Ovary (tissue), 9 donors: ENCODE results near the gene PRTG. TPM values are rescaled to one million over a fixed set of nuclear protein-coding genes. Genes with fewer than 3 reads are reported as not detected.

Experiments
- DNase-seq, 5 donors: peaks; one replicate each; pipeline ENCODE4 v3.0.0-alpha.2; 2019 to 2020
- H3K27ac ChIP-seq, 2 donors: fragments of 200-600 bp; one replicate each; pipeline versions ENCODE4 v1.5.1 to v1.8.0; 2019 to 2022
- H3K27me3 ChIP-seq: fragments of 200-600 bp; one replicate; pipeline ENCODE4 v1.8.0; 2022
- H3K36me3 ChIP-seq: fragments of 200-600 bp; sonication (generic); one replicate; pipeline ENCODE4 v1.5.1; 2019
- H3K4me1 ChIP-seq: one replicate; pipeline ENCODE4 v1.8.1; 2013; ENCODE audit warnings: mild to moderate bottlenecking, moderate library complexity; ENCODE audit not compliant: insufficient read depth
- H3K4me3 ChIP-seq: fragments of 200-600 bp; sonication (generic); one replicate; pipeline ENCODE4 v1.5.1; 2017
- H3K9me3 ChIP-seq, 2 donors: fragments of 200-600 bp in 1 of 2; sonication (generic) in 1 of 2; one replicate each; pipeline versions ENCODE4 v1.5.1 to v1.8.1; 2013 to 2019; ENCODE audit warnings: mild to moderate bottlenecking in 1 of 2, moderate library complexity in 1 of 2
- EP300 ChIP-seq: sonication (generic); formaldehyde crosslinking; IDR thresholded peaks from one replicate; pipeline ENCODE4 v1.6.1; 2017; ENCODE audit warnings: antibody characterized with exemption
- POLR2A ChIP-seq: fragments of 450-650 bp; IDR thresholded peaks from one replicate; pipeline ENCODE4 v1.6.1; 2017; ENCODE audit warnings: antibody characterized with exemption, mild to moderate bottlenecking, moderate library complexity
- WGBS, 3 donors: extraction: QIAGEN DNeasy Blood & Tissue Kit in 1 of 3; methylation state at CpG; one replicate each; pipeline versions ENCODE4 v1.1.5 to v1.1.7; 2013 to 2017; 5-methylcytosine and 5-hydroxymethylcytosine counted together
- intact Hi-C, 4 donors: fragments of 100-400 bp; cut with DNase I; formaldehyde crosslinking; loops; one replicate each; pipeline versions ENCODE4 v1.11.0 to v1.15.1; 2022 to 2023
- polyA plus RNA-seq, 2 donors: library from polyadenylated mRNA; stranded (reverse); fragments of 200-250 nt in 1 of 2; fragments of 350-450 nt in 1 of 2; fragmentation: Illumina TruSeq in 1 of 2; extraction: RNeasy Lipid Tissue Mini Kit (QIAGEN cat#74804) in 1 of 2; gene quantifications; one replicate each; pipeline ENCODE4 v1.2.3, GENCODE V29; 2013 to 2014
- total RNA-seq, 7 donors: library from RNA; depleted of rRNA in 2 of 7; stranded (reverse); fragments of >200 nt in 2 of 7; fragmentation: NEBNext Ultra II Directional in 3 of 7; extraction: Animal tissue kit (Norgen Biotek cat#: 25700) in 3 of 7; gene quantifications; one replicate each; pipeline versions ENCODE4 v1.1.0 to v1.2.4, GENCODE V29; 2016 to 2023
- TF ChIP-seq, protein P1 (sequence below), 3 donors: fragments of 450-650 bp in 2 of 3; fragments of 200-600 bp in 1 of 3; IDR thresholded peaks; one replicate each; pipeline versions ENCODE4 v1.5.1 to v1.8.0; 2016 to 2022; ENCODE audit warnings: antibody characterized with exemption in 3 of 3, mild to moderate bottlenecking in 1 of 3
- donor health status: DM: no; HTN: no; CAD: no; lungs with moderate emphysema.
- donor health status: DM: no; HTN: no; CAD: no.
- donor health status: Bipolar disorder and iron deficiency.
- donor health status: DM: yes; HTN: yes; CAD: no.
- donor health status: DM: no; HTN: no; CAD: no.
- donor health status: DM: yes; HTN: yes; CAD: no.

Gene PRTG
- total and polyA plus RNA-seq, 9 donors = 1.2 to 9.4 (median 6.1) TPM

DNA sequence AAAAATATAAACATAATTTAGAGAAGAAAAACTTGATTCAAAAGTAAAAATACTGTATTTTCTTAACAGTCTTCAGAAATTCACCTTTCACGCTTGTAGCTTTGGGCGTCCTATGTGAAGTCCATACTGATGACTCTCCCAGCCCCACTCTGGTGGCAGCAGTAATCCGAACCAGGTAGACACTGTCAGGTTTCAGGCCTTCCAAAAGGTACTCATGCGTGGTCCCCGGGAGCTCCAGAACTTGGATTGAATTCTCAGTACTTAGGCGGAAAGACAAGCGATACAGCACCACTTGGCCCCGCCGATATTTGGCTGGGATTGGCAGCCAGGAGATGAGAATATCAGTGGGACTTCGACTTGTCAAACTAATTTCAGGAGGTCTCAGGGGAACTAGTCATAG, 69.7 kb downstream of the PRTG start:
- 95 to 97% (median 95%) methylated on average over 10 of the region's 10 CpGs for WGBS, 3 donors
- Histone ChIP-seq H3K4me1 (no peaks in the 10 kb centered on the region), H3K27me3 (no peaks in the 10 kb centered on the region), H3K36me3 (no peaks in the 10 kb centered on the region), H3K9me3 (no peaks in the 10 kb centered on the region), H3K4me3 (no peak overlapping the region), H3K27ac (no peak overlapping the region)
- no peak for TF ChIP-seq POLR2A
- TF ChIP-seq EP300 = no peak
- TF ChIP-seq, protein P1, sequence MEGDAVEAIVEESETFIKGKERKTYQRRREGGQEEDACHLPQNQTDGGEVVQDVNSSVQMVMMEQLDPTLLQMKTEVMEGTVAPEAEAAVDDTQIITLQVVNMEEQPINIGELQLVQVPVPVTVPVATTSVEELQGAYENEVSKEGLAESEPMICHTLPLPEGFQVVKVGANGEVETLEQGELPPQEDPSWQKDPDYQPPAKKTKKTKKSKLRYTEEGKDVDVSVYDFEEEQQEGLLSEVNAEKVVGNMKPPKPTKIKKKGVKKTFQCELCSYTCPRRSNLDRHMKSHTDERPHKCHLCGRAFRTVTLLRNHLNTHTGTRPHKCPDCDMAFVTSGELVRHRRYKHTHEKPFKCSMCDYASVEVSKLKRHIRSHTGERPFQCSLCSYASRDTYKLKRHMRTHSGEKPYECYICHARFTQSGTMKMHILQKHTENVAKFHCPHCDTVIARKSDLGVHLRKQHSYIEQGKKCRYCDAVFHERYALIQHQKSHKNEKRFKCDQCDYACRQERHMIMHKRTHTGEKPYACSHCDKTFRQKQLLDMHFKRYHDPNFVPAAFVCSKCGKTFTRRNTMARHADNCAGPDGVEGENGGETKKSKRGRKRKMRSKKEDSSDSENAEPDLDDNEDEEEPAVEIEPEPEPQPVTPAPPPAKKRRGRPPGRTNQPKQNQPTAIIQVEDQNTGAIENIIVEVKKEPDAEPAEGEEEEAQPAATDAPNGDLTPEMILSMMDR (IDR thresholded peaks at IDR 0.05) = no peak
- intact Hi-C loops = no loop called here
- DNase-seq = no peak

DNA sequence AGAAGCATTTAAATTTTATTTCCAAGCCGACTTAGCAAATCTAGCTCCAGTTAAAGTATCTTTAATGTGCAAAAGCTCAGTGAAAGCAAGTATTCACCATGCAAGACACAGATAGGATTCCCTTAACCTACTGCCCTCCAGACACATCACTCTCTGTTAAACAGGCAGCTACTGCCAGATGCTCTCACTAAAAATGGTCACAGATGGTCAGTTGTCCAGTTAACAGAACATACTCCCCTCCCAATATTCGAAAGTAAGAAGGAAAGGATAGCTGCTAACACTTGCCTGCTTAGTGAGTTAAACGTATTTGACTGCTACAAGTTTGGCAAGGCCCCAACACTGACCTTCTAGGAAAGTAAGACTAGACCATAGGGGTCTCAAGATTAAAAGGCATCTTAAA, 73.7 kb downstream of the PRTG start:
- no peaks in the 10 kb centered on the region for H3K36me3 ChIP-seq
- no peaks in the 10 kb centered on the region for H3K27me3 ChIP-seq
- 37 to 44% (median 40%) methylated on average over 3 of the region's 3 CpGs for WGBS, 3 donors
- no peak for DNase-seq
- H3K9me3 ChIP-seq = no peaks in the 10 kb centered on the region
- TF ChIP-seq POLR2A (no peak), EP300 (no peak)
- TF ChIP-seq, protein P1 (IDR thresholded peaks at IDR 0.05) = no peak
- no peaks in the 10 kb centered on the region for H3K4me1 ChIP-seq
- intact Hi-C loops = no loop called here
- H3K4me3 ChIP-seq = no peak overlapping the region
- H3K27ac ChIP-seq = no peak overlapping the region

DNA sequence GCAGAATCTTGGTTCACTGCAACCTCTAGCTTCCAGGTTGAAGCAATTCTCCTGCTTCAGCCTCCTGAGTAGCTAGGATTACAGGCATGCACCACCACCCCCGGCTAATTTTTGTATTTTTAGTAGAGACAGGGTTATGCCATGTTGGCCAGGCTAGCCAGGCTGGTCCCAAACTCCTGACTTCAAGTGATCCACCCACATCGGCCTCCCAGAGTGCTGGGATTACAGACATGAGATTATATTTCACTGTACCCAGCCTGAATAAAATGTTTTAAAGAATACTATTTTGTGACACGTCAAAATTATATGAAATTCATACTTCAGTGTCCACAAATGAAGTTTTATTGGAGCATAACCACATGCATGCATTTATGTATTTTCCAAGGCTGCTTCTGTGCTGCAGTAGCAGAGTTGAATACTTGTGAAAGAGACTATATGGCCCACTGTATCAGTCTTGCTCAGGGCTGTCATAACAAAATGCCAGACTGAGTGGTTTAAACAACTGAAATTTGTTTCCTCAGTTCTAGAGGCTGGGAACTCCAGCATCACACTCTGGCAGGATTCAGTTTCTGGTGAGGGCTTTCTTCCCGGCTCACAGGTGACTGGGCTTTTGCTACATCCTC, 77.2 kb downstream of the PRTG start:
- no peak for TF ChIP-seq POLR2A
- no peak for TF ChIP-seq EP300
- TF ChIP-seq, protein P1 (IDR thresholded peaks at IDR 0.05) = no peak
- no peak overlapping the region for H3K4me3 ChIP-seq
- intact Hi-C loops = no loop called here
- no peaks in the 10 kb centered on the region for H3K4me1 ChIP-seq
- no peaks in the 10 kb centered on the region for H3K27me3 ChIP-seq
- no peaks in the 10 kb centered on the region for H3K36me3 ChIP-seq
- no peaks in the 10 kb centered on the region for H3K9me3 ChIP-seq
- WGBS, 3 donors = 95 to 96% (median 95%) methylated on average over 4 of the region's 4 CpGs
- H3K27ac ChIP-seq = no peak overlapping the region
- DNase-seq = no peak

DNA sequence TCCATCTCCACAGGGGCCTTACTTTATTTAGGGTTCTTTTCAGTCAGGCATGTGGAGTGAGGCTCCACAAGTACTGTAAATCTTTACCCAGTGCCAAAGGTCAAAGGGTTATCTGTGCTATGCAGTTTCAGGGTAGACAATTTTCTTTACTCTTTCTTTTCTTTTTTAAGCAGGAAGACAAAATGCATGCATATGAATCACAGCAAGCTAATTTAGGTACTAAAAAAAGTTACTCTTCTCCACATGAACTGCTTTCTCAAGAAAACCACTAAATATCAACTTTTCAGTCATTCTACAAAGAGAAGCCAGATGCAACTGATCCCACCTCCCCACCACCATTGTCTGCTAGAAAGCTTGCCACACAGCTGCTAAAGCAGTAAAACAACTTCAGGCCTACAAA, 81.5 kb downstream of the PRTG start:
- H3K9me3 ChIP-seq = no peaks in the 10 kb centered on the region
- H3K36me3 ChIP-seq = no peaks in the 10 kb centered on the region
- no peak overlapping the region for H3K27ac ChIP-seq
- no peaks in the 10 kb centered on the region for H3K27me3 ChIP-seq
- no peak for DNase-seq
- TF ChIP-seq POLR2A (no peak), EP300 (no peak)
- TF ChIP-seq, protein P1 (IDR thresholded peaks at IDR 0.05) = no peak
- intact Hi-C loops = no loop called here
- no peaks in the 10 kb centered on the region for H3K4me1 ChIP-seq
- no peak overlapping the region for H3K4me3 ChIP-seq
